Naive thymus-derived CD4-positive, alpha-beta T cell (primary cell): ENCODE results near the gene PSMB8. TPM values are rescaled to one million over a fixed set of nuclear protein-coding genes. Genes with fewer than 3 reads are reported as not detected.
A peak's percentile ranks its signal among the peaks of the same experiment; 100 is the strongest.
"Not testable (repeated sequence)": the region's sequence is repeated elsewhere in the genome, so short reads cannot be mapped to it uniquely, and the experiment has no call there.

Experiments
- ATAC-seq: fragments of 150-1000 bp; cut with Tn5 transposase; 2 replicates; pipeline ENCODE4 v1.10.0; 2021; ENCODE audit warnings: mild to moderate bottlenecking, moderate library complexity
- CTCF ChIA-PET: fragments of 350-600 bp; sonication (Branson Sonifier 250); formaldehyde crosslinking; loops from one replicate; lab custom pipeline; 2021; ENCODE audit warnings: antibody characterized with exemption; lab: Charles Lee
- POLR2A ChIA-PET: fragments of 350-600 bp; sonication (Branson Sonifier 250); formaldehyde crosslinking; loops from one replicate; lab custom pipeline; 2021; ENCODE audit warnings: antibody characterized with exemption, inconsistent platforms; lab: Charles Lee
- DNase-seq, 9 donors: peaks; one replicate each; pipeline versions ENCODE4 v3.0.0 to v3.0.0-alpha.2; 2020 to 2022; ENCODE audit warnings: mixed read lengths in 1 of 9
- H3K27ac ChIP-seq: one replicate; pipeline ENCODE4 v1.7.0; 2013; ENCODE audit warnings: mild to moderate bottlenecking, low read depth, low read length, moderate library complexity
- H3K27me3 ChIP-seq, 2 donors: one replicate each; pipeline ENCODE4 v1.7.0; 2013; ENCODE audit warnings: low read length in 2 of 2, mild to moderate bottlenecking in 2 of 2, moderate library complexity in 2 of 2; ENCODE audit not compliant: control insufficient read depth in 2 of 2, insufficient read depth in 2 of 2
- H3K36me3 ChIP-seq, 3 experiments: 1 replicate in 2 of 3; 2 replicates in 1 of 3; pipeline ENCODE4 v1.7.0; 2013; ENCODE audit warnings: low read length in 3 of 3, mild to moderate bottlenecking in 3 of 3, moderate library complexity in 1 of 3; ENCODE audit not compliant: insufficient read depth in 3 of 3, control insufficient read depth in 2 of 3
- H3K4me1 ChIP-seq, 2 donors: one replicate each; pipeline ENCODE4 v1.7.0; 2013; ENCODE audit warnings: low read length in 2 of 2, mild to moderate bottlenecking in 2 of 2, moderate library complexity in 1 of 2; ENCODE audit not compliant: control insufficient read depth in 2 of 2, insufficient read depth in 2 of 2
- H3K4me3 ChIP-seq: 2 replicates; pipeline ENCODE4 v1.7.0; 2013; ENCODE audit warnings: mild to moderate bottlenecking, low read length
- H3K9me3 ChIP-seq, 3 experiments: 1 replicate in 2 of 3; 2 replicates in 1 of 3; pipeline ENCODE4 v1.7.0; 2013; ENCODE audit warnings: low read length in 3 of 3; ENCODE audit not compliant: control insufficient read depth in 2 of 3
- H3K27ac Mint-ChIP-seq, 9 donors: one replicate each; pipeline ENCODE4 v1.8.0; 2020 to 2022; ENCODE audit warnings: mixed read lengths in 9 of 9, mild to moderate bottlenecking in 8 of 9, moderate library complexity in 5 of 9, inconsistent platforms in 2 of 9
- H3K27me3 Mint-ChIP-seq, 5 donors: one replicate each; pipeline ENCODE4 v1.8.0; 2021 to 2022; ENCODE audit warnings: mixed read lengths in 5 of 5, mild to moderate bottlenecking in 1 of 5
- H3K36me3 Mint-ChIP-seq, 5 donors: one replicate each; pipeline ENCODE4 v1.8.0; 2020 to 2022; ENCODE audit warnings: mixed read lengths in 5 of 5, mild to moderate bottlenecking in 3 of 5, inconsistent platforms in 1 of 5
- H3K4me1 Mint-ChIP-seq, 7 donors: one replicate each; pipeline ENCODE4 v1.8.0; 2020 to 2022; ENCODE audit warnings: mixed read lengths in 7 of 7, mild to moderate bottlenecking in 3 of 7, inconsistent platforms in 1 of 7
- H3K4me3 Mint-ChIP-seq, 10 donors: one replicate each; pipeline ENCODE4 v1.8.0; 2020 to 2022; ENCODE audit warnings: mild to moderate bottlenecking in 10 of 10, mixed read lengths in 10 of 10, moderate library complexity in 6 of 10, inconsistent platforms in 2 of 10
- H3K9me3 Mint-ChIP-seq, 11 donors: one replicate each; pipeline ENCODE4 v1.8.0; 2020 to 2022; ENCODE audit warnings: mixed read lengths in 11 of 11, mild to moderate bottlenecking in 4 of 11, inconsistent platforms in 1 of 11, moderate library complexity in 1 of 11
- intact Hi-C, 2 donors: fragments of 100-400 bp; cut with micrococcal nuclease; formaldehyde crosslinking; loops; one replicate each; pipeline ENCODE4 v1.15.1; 2023
- polyA plus RNA-seq, 2 donors: library from polyadenylated mRNA; unstranded; fragments of 300-500 nt; fragmentation: Illumina TruSeq; gene quantifications; one replicate each; pipeline ENCODE4 v1.2.3, GENCODE V29; 2021
- total RNA-seq, 6 experiments: library from RNA in 5 of 6; stranded (reverse) in 5 of 6; gene quantifications; 1 replicate in 5 of 6; 2 replicates in 1 of 6; pipeline ENCODE4 v1.2.3 and lab custom pipeline; 2021 to 2026

PSMB8 gene
- total and polyA plus RNA-seq, 7 experiments from 2014 or later: 111 to 419 (median 146) TPM

DNA sequence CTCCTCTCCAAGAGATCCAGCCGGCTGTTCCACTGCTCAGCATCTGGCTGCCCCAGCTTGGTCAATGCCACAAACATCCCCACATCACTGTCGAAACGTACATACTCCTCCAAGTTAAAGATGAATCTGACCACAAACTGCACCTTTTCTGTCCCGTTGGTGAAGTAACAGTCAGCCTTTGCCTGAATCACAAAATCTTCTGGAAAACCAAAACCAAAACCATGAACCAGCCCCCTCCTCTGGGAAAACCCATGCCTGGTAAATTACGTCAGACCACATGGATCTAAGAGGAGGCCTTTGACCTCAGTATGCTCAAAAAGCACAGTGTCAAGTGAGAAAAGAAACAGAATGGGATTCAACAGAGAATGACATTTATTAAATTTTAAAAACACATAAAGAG is 28.7 kb downstream of the PSMB8 start:
- Histone ChIP-seq H3K36me3 (no peaks in the 10 kb centered on the region), H3K27me3 (no peaks in the 10 kb centered on the region), H3K27ac (no peak overlapping the region), H3K4me3 (no peak overlapping the region), H3K4me1 (no peaks in the 10 kb centered on the region), H3K9me3 (no peaks in the 10 kb centered on the region)
- H3K27ac Mint-ChIP-seq: no peak overlapping the region
- ATAC-seq (no peak), DNase-seq (no peak)
- POLR2A ChIA-PET: interaction anchor here (0.7 kb wide), 1 partner anchor 60 kb away, joined by 3 read pairs; no protein-coding TSS in a partner anchor
- no peak overlapping the region for H3K4me3 Mint-ChIP-seq
- intact Hi-C loops: no loop called here
- CTCF ChIA-PET: no interaction called here
- no peaks in the 10 kb centered on the region for H3K27me3 Mint-ChIP-seq
- peaks cover 0 to 8% (median 5%) of the 10 kb centered on the region in 7 donors for H3K4me1 Mint-ChIP-seq
- H3K36me3 Mint-ChIP-seq: peaks cover 0 to 32% (median 5%) of the 10 kb centered on the region in 5 donors
- no peaks in the 10 kb centered on the region for H3K9me3 Mint-ChIP-seq

- ChIA-PET CTCF (no interaction called here), POLR2A (interaction anchor here (0.6 kb wide), 1 partner anchor 145 kb away, joined by 6 read pairs; no protein-coding TSS in a partner anchor)
- Mint-ChIP-seq H3K36me3 (peaks cover 0 to 33% (median 5%) of the 10 kb centered on the region in 5 donors), H3K9me3 (no peaks in the 10 kb centered on the region), H3K27ac (no peak overlapping the region), H3K4me3 (no peak overlapping the region), H3K27me3 (no peaks in the 10 kb centered on the region), H3K4me1 (peaks cover 0 to 8% (median 5%) of the 10 kb centered on the region in 7 donors)
- Histone ChIP-seq H3K4me3 (no peak overlapping the region), H3K9me3 (no peaks in the 10 kb centered on the region), H3K4me1 (no peaks in the 10 kb centered on the region), H3K27ac (no peak overlapping the region), H3K27me3 (no peaks in the 10 kb centered on the region), H3K36me3 (no peaks in the 10 kb centered on the region)
- intact Hi-C loops: no loop called here
- DNase-seq (no peak), ATAC-seq (no peak)
These were observed 29.7 kb downstream of the PSMB8 start for GRCh38 chr6:32814145-32814544.

DNA sequence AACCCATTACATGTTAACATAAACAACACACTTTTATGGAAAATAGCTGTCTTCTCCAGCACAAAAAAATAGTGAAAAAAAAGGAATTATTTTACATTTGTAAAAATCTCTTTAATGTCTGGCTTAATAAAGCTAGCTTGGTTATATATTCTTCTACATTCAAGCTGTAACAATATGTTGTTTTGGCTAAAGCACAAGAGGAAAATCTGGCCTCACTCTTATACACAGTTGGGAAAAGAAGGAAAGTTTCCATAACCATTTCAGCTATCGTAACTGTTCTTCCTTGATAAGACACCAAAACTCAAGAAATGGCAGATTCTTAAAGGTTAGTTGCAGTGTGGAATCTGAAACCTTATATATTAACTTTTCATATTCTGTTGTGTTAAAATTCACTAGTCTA is 34.7 kb downstream of the PSMB8 start:
- ATAC-seq (no peak), DNase-seq (no peak)
- Histone ChIP-seq H3K36me3 (no peaks in the 10 kb centered on the region), H3K4me1 (no peaks in the 10 kb centered on the region), H3K9me3 (no peaks in the 10 kb centered on the region), H3K27ac (no peak overlapping the region), H3K4me3 (no peak overlapping the region), H3K27me3 (no peaks in the 10 kb centered on the region)
- Mint-ChIP-seq H3K36me3 (peaks cover 0 to 19% (median 5%) of the 10 kb centered on the region in 5 donors), H3K27me3 (peaks cover 11 to 25% (median 20%) of the 10 kb centered on the region in 5 donors), H3K4me3 (no peak overlapping the region), H3K4me1 (peaks cover 0 to 15% (median 3%) of the 10 kb centered on the region in 7 donors), H3K27ac (no peak overlapping the region), H3K9me3 (peaks cover 0 to 14% (median 0%) of the 10 kb centered on the region in 11 donors)
- intact Hi-C loops: no loop called here
- ChIA-PET CTCF (interaction anchor here (0.8 to 3.1 kb wide), 4 partner anchors 15 to 396 kb away, joined by 3 to 8 read pairs (median 4); no protein-coding TSS in a partner anchor), POLR2A (no interaction called here)

- H3K27ac Mint-ChIP-seq: no peak overlapping the region
- H3K36me3 ChIP-seq: no peaks in the 10 kb centered on the region
- peak; percentile 16 for ATAC-seq
- no peak overlapping the region for H3K4me3 ChIP-seq
- no peaks in the 10 kb centered on the region for H3K4me1 ChIP-seq
- no peaks in the 10 kb centered on the region for H3K9me3 ChIP-seq
- POLR2A ChIA-PET: no interaction called here
- DNase-seq: no peak
- H3K4me3 Mint-ChIP-seq: no peak overlapping the region
- H3K4me1 Mint-ChIP-seq: peaks cover 0 to 15% (median 3%) of the 10 kb centered on the region in 7 donors
- H3K27me3 Mint-ChIP-seq: peaks cover 24 to 44% (median 28%) of the 10 kb centered on the region in 5 donors
- CTCF ChIA-PET: interaction anchor here (0.6 kb wide), 1 partner anchor 394 kb away, joined by 3 read pairs; no protein-coding TSS in a partner anchor
- H3K36me3 Mint-ChIP-seq: peaks cover 0 to 6% (median 0%) of the 10 kb centered on the region in 5 donors
- no peak overlapping the region for H3K27ac ChIP-seq
- no peaks in the 10 kb centered on the region for H3K27me3 ChIP-seq
- intact Hi-C loops: no loop called here
- peaks cover 0 to 16% (median 0%) of the 10 kb centered on the region in 11 donors for H3K9me3 Mint-ChIP-seq
These were observed 36.7 kb downstream of the PSMB8 start for GRCh38 chr6:32807020-32807580.

DNA sequence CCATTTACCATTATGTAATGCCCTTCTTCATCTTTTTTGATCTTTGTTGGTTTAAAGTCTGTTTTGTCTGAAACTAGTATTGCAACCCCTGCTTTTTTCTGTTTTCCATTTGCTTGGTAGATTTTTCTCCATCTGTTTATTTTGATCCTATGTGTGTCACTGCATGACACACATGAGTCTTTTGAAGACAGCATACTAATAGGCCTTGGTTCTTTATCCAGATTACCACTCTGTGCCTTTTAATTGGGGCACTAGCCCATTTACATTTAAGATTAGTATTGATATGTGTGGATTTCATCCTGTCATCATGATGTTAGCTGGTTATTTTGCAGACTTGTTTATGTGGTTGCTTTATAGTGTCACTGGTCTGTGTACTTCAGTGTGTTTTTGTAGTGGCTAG is 38.4 kb downstream of the PSMB8 start:
- DNase-seq, ATAC-seq, H3K4me3 ChIP-seq, intact Hi-C loops, POLR2A ChIA-PET, H3K27me3 ChIP-seq, H3K27ac ChIP-seq, H3K4me3 Mint-ChIP-seq, H3K4me1 ChIP-seq, CTCF ChIA-PET, H3K9me3 ChIP-seq, H3K27ac Mint-ChIP-seq, H3K36me3 ChIP-seq, H3K36me3 Mint-ChIP-seq: not testable (repeated sequence)
- peaks cover 27 to 55% (median 33%) of the 10 kb centered on the region in 5 donors for H3K27me3 Mint-ChIP-seq
- H3K4me1 Mint-ChIP-seq: peaks cover 0 to 15% (median 3%) of the 10 kb centered on the region in 7 donors
- H3K9me3 Mint-ChIP-seq: peaks cover 0 to 16% (median 0%) of the 10 kb centered on the region in 11 donors

- peaks cover 27 to 70% (median 41%) of the 10 kb centered on the region in 5 donors for H3K27me3 Mint-ChIP-seq
- no peak overlapping the region for H3K27ac Mint-ChIP-seq
- no peaks in the 10 kb centered on the region for H3K4me1 ChIP-seq
- no peak overlapping the region for H3K4me3 Mint-ChIP-seq
- no peaks in the 10 kb centered on the region for H3K36me3 ChIP-seq
- peaks cover 0 to 10% (median 0%) of the 10 kb centered on the region in 3 experiments for H3K9me3 ChIP-seq
- no peak for ATAC-seq
- H3K9me3 Mint-ChIP-seq: peaks cover 0 to 25% (median 4%) of the 10 kb centered on the region in 11 donors
- POLR2A ChIA-PET: interaction anchor here (0.7 kb wide), 1 partner anchor 379 kb away, joined by 3 read pairs; no protein-coding TSS in a partner anchor
- CTCF ChIA-PET: interaction anchor here (1.8 kb wide), 1 partner anchor 65 kb away, joined by 5 read pairs; no protein-coding TSS in a partner anchor
- no peaks in the 10 kb centered on the region for H3K27me3 ChIP-seq
- H3K36me3 Mint-ChIP-seq: peaks cover 0 to 8% (median 4%) of the 10 kb centered on the region in 5 donors
- DNase-seq: no peak
- no peak overlapping the region for H3K27ac ChIP-seq
- intact Hi-C loops: no loop called here
- peaks cover 0 to 15% (median 3%) of the 10 kb centered on the region in 7 donors for H3K4me1 Mint-ChIP-seq
- H3K4me3 ChIP-seq: no peak overlapping the region
These were observed 40.4 kb downstream of the PSMB8 start for GRCh38 chr6:32803416-32803815.
